SJCRH30 (cell line): ENCODE results near the gene RAB1B. TPM values are rescaled to one million over a fixed set of nuclear protein-coding genes. Genes with fewer than 3 reads are reported as not detected.
A peak's percentile ranks its signal among the peaks of the same experiment; 100 is the strongest.

Experiments used
- DNase-seq, 2 experiments: peaks; one replicate each; pipeline ENCODE4 v3.0.0-alpha.2; 2015 to 2020
- H3K27ac ChIP-seq: fragments of 250-450 bp; sonication (Bioruptor Pico); 2 replicates; pipeline ENCODE4 v1.5.1; 2020; ENCODE audit warnings: mild to moderate bottlenecking, moderate library complexity
- H3K27me3 ChIP-seq: fragments of 250-450 bp; sonication (Bioruptor Pico); 2 replicates; pipeline ENCODE4 v1.5.1; 2020; ENCODE audit warnings: mild to moderate bottlenecking, moderate library complexity
- H3K36me3 ChIP-seq: fragments of 250-450 bp; sonication (Bioruptor Pico); 2 replicates; pipeline ENCODE4 v1.5.1; 2020; ENCODE audit warnings: mild to moderate bottlenecking, moderate library complexity
- H3K4me1 ChIP-seq: fragments of 250-450 bp; sonication (Bioruptor Pico); 2 replicates; pipeline ENCODE4 v1.5.1; 2020; ENCODE audit warnings: mild to moderate bottlenecking, moderate library complexity
- H3K4me3 ChIP-seq: fragments of 250-450 bp; sonication (Bioruptor Pico); 2 replicates; pipeline ENCODE4 v1.5.1; 2020; ENCODE audit warnings: mild to moderate bottlenecking, moderate library complexity
- H3K9me3 ChIP-seq: fragments of 250-450 bp; sonication (Bioruptor Pico); replicated peaks from 2 replicates; pipeline ENCODE4 v1.5.1; 2020; ENCODE audit warnings: mild to moderate bottlenecking, moderate library complexity
- total RNA-seq: library from RNA; depleted of rRNA; stranded (reverse); fragments of >200 nt; shearing (Covaris generic); gene quantifications from 2 replicates; pipeline ENCODE4 v1.2.3, GENCODE V29; 2014; rRNA removed

Gene RAB1B
- 82.0 and 83.2 TPM in 2 replicates for total RNA-seq

GRCh38 chr11:66268244-66268951 lies at the start of gene RAB1B:
Gene RAB1B (plus strand): TSS chr11:66268639. CDS start chr11:66268680, 41 bp downstream.
- Histone ChIP-seq H3K36me3 (peaks cover 3% of the 10 kb centered on the region; the same call in 1 of the 2 replicates), H3K27ac (peak within 1 kb of the TSS; percentile 86), H3K4me3 (peak within 1 kb of the TSS; percentile 73), H3K9me3 (no peaks in the 10 kb centered on the region), H3K4me1 (no peaks in the 10 kb centered on the region; the same call in 1 of the 2 replicates), H3K27me3 (no peaks in the 10 kb centered on the region)
- peak; percentile 99 for DNase-seq

GRCh38 chr11:66218846-66219620 lies 49.4 kb upstream of the RAB1B start:
- Histone ChIP-seq H3K27ac (no peak overlapping the region), H3K4me1 (no peaks in the 10 kb centered on the region), H3K36me3 (peaks cover 6% of the 10 kb centered on the region; the same call in 1 of the 2 replicates), H3K9me3 (no peaks in the 10 kb centered on the region), H3K27me3 (no peaks in the 10 kb centered on the region), H3K4me3 (no peak overlapping the region)
- DNase-seq, result no peak

- Histone ChIP-seq H3K27me3 (no peaks in the 10 kb centered on the region), H3K4me3 (no peak overlapping the region), H3K4me1 (no peaks in the 10 kb centered on the region), H3K36me3 (peaks cover 6% of the 10 kb centered on the region; the same call in 1 of the 2 replicates), H3K9me3 (no peaks in the 10 kb centered on the region), H3K27ac (no peak overlapping the region)
- DNase-seq, result no peak
Measured at GRCh38 chr11:66219846-66220565, 48.4 kb upstream of the RAB1B start.

GRCh38 chr11:66220566-66220935 lies 47.9 kb upstream of the RAB1B start:
- H3K27me3 ChIP-seq, result no peaks in the 10 kb centered on the region
- no peak for DNase-seq
- H3K9me3 ChIP-seq, result no peaks in the 10 kb centered on the region
- no peak overlapping the region for H3K4me3 ChIP-seq
- no peak overlapping the region for H3K27ac ChIP-seq
- no peaks in the 10 kb centered on the region for H3K4me1 ChIP-seq
- peaks cover 6% of the 10 kb centered on the region; the same call in 1 of the 2 replicates for H3K36me3 ChIP-seq

- DNase-seq, result no peak
- Histone ChIP-seq H3K9me3 (no peaks in the 10 kb centered on the region), H3K4me3 (no peak overlapping the region), H3K27ac (no peak overlapping the region), H3K36me3 (peaks cover 6% of the 10 kb centered on the region; the same call in 1 of the 2 replicates), H3K4me1 (no peaks in the 10 kb centered on the region), H3K27me3 (no peaks in the 10 kb centered on the region)
Measured at GRCh38 chr11:66221012-66221411, 47.4 kb upstream of the RAB1B start.

- DNase-seq, result peak in 1 of 2 experiments; percentile 16
- no peak overlapping the region for H3K27ac ChIP-seq
- H3K4me3 ChIP-seq, result no peak overlapping the region
- H3K27me3 ChIP-seq, result no peaks in the 10 kb centered on the region
- no peaks in the 10 kb centered on the region for H3K9me3 ChIP-seq
- peaks cover 2% of the 10 kb centered on the region; the same call in 1 of the 2 replicates for H3K36me3 ChIP-seq
- H3K4me1 ChIP-seq, result no peaks in the 10 kb centered on the region
Measured at GRCh38 chr11:66221726-66222236, 46.7 kb upstream of the RAB1B start.

GRCh38 chr11:66222358-66223149 lies 45.9 kb upstream of the RAB1B start:
- Histone ChIP-seq H3K27ac (no peak overlapping the region), H3K36me3 (no peaks in the 10 kb centered on the region), H3K27me3 (no peaks in the 10 kb centered on the region), H3K4me1 (no peaks in the 10 kb centered on the region), H3K4me3 (no peak overlapping the region), H3K9me3 (no peaks in the 10 kb centered on the region)
- peak; percentile 84 to 93 for DNase-seq

GRCh38 chr11:66224226-66224855 lies 44.1 kb upstream of the RAB1B start:
- no peaks in the 10 kb centered on the region for H3K4me1 ChIP-seq
- H3K36me3 ChIP-seq, result no peaks in the 10 kb centered on the region
- no peak for DNase-seq
- H3K27me3 ChIP-seq, result no peaks in the 10 kb centered on the region
- no peaks in the 10 kb centered on the region for H3K9me3 ChIP-seq
- H3K27ac ChIP-seq, result no peak overlapping the region
- no peak overlapping the region for H3K4me3 ChIP-seq

GRCh38 chr11:66225066-66225465 lies 43.4 kb upstream of the RAB1B start:
- no peaks in the 10 kb centered on the region for H3K9me3 ChIP-seq
- DNase-seq, result peak in 1 of 2 experiments; percentile 5
- H3K4me3 ChIP-seq, result no peak overlapping the region
- H3K27me3 ChIP-seq, result no peaks in the 10 kb centered on the region
- no peak overlapping the region for H3K27ac ChIP-seq
- H3K4me1 ChIP-seq, result no peaks in the 10 kb centered on the region
- H3K36me3 ChIP-seq, result no peaks in the 10 kb centered on the region

- Histone ChIP-seq H3K27ac (no peak overlapping the region), H3K4me3 (no peak overlapping the region), H3K27me3 (no peaks in the 10 kb centered on the region), H3K9me3 (no peaks in the 10 kb centered on the region), H3K36me3 (no peaks in the 10 kb centered on the region), H3K4me1 (no peaks in the 10 kb centered on the region)
- DNase-seq, result no peak
Measured at GRCh38 chr11:66226101-66226500, 42.3 kb upstream of the RAB1B start.

- no peaks in the 10 kb centered on the region for H3K36me3 ChIP-seq
- H3K4me1 ChIP-seq, result no peaks in the 10 kb centered on the region
- no peak overlapping the region for H3K27ac ChIP-seq
- no peaks in the 10 kb centered on the region for H3K9me3 ChIP-seq
- no peak for DNase-seq
- H3K4me3 ChIP-seq, result no peak overlapping the region
- no peaks in the 10 kb centered on the region for H3K27me3 ChIP-seq
Measured at GRCh38 chr11:66227700-66228099, 40.7 kb upstream of the RAB1B start.

- Histone ChIP-seq H3K4me1 (no peaks in the 10 kb centered on the region), H3K9me3 (no peaks in the 10 kb centered on the region), H3K36me3 (peaks cover 2% of the 10 kb centered on the region; the same call in 1 of the 2 replicates)
Measured at GRCh38 chr11:66228521-66228920, 39.9 kb upstream of the RAB1B start.

GRCh38 chr11:66230156-66230555 lies 38.3 kb upstream of the RAB1B start:
- H3K27me3 ChIP-seq, result no peaks in the 10 kb centered on the region
- H3K27ac ChIP-seq, result no peak overlapping the region
- peaks cover 2% of the 10 kb centered on the region; the same call in 1 of the 2 replicates for H3K36me3 ChIP-seq
- no peaks in the 10 kb centered on the region for H3K4me1 ChIP-seq
- H3K9me3 ChIP-seq, result no peaks in the 10 kb centered on the region
- H3K4me3 ChIP-seq, result no peak overlapping the region
- DNase-seq, result no peak

More at GRCh38 chr11:66228521-66228920, 39.9 kb upstream of the RAB1B start:
- no peak for DNase-seq
- H3K27ac ChIP-seq, result no peak overlapping the region
- H3K27me3 ChIP-seq, result no peaks in the 10 kb centered on the region
- no peak overlapping the region for H3K4me3 ChIP-seq
